Measurements from ENCODE around the gene SMAD7.

- TF ChIP-seq CTCF (IDR thresholded peaks at IDR 0.05) (peak in 2 of 4 experiments; percentile 48 to 51), POLR2A (IDR thresholded peaks at IDR 0.05) (peak; percentile 63 to 86)
Observed at GRCh38 chr18:48951448-48952286, 902 bp upstream of the SMAD7 start.
